ENCODE measurements around the gene NDFIP2. TPM values are rescaled to one million over a fixed set of nuclear protein-coding genes. Genes with fewer than 3 reads are reported as not detected.

NDFIP2 gene
- total RNA-seq, 4 donors from 2014 or later, result 78.6 to 83.2 (median 80.7) TPM

DNA sequence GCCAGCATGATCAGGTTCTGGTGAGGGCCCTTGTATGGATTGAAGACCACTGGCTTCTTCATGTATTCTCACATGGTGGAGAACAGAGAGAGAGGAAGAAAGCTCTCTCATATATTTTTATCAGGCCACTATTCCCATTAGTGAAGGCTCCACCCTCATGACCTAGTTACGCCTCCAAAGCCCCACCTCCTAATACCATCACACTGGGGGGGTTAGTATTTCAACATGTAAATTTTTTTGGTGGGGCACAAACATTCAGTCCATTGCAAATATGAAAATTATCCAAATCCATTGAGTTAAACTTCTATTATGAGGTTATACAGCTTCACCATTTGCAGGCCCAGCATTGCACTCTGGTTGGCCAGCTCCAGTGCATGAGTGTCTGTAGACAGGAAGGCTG, 41.7 kb upstream of the NDFIP2 start:
- H3K4me3 ChIP-seq (ENCODE audit: low read depth, poor library complexity, severe bottlenecking), result no peak overlapping the region
- WGBS, 2 donors, result 81 to 90% methylated on average over 1 of the region's 1 CpG
- TF ChIP-seq POLR2A (IDR thresholded peaks at IDR 0.05), result no peak
- TF ChIP-seq, protein P1, sequence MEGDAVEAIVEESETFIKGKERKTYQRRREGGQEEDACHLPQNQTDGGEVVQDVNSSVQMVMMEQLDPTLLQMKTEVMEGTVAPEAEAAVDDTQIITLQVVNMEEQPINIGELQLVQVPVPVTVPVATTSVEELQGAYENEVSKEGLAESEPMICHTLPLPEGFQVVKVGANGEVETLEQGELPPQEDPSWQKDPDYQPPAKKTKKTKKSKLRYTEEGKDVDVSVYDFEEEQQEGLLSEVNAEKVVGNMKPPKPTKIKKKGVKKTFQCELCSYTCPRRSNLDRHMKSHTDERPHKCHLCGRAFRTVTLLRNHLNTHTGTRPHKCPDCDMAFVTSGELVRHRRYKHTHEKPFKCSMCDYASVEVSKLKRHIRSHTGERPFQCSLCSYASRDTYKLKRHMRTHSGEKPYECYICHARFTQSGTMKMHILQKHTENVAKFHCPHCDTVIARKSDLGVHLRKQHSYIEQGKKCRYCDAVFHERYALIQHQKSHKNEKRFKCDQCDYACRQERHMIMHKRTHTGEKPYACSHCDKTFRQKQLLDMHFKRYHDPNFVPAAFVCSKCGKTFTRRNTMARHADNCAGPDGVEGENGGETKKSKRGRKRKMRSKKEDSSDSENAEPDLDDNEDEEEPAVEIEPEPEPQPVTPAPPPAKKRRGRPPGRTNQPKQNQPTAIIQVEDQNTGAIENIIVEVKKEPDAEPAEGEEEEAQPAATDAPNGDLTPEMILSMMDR (IDR thresholded peaks at IDR 0.05), result no peak
- intact Hi-C loops (cut with DNase I; ENCODE audit: low total_unique reads), result no loop called here
- no peak for DNase-seq (ENCODE audit: low spot score in 2 of 2)

DNA sequence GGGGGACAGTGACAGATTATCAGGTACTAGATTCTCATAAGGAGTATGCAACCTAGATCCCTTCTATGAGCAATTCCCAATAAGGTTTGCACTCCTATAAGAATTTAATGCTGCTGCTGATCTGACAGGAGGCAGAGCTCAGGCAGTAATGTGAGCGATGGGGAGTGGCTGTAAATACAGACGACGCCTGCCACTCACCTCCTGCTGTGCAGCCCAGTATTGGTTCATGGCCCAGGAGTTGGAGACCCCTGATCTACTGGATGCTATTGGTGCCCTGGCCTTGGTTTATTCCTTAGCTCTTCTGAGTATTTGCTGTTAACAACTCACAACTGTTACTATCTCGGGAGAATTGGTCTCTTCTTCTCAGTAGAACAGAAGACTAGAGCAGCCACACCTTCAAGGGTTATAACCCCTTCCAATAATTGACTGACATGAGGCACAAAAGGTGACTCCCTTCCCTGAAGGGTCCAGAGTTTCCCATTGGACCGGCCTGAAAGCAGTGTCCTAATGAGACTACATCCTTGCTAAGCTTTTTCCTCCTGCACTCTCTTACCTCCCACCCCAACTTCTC, 39.9 kb upstream of the NDFIP2 start:
- DNase-seq (ENCODE audit: low spot score in 2 of 2), result no peak
- TF ChIP-seq, protein P1 (IDR thresholded peaks at IDR 0.05), result no peak
- no peak for TF ChIP-seq POLR2A (IDR thresholded peaks at IDR 0.05)
- intact Hi-C loops (cut with DNase I; ENCODE audit: low total_unique reads), result no loop called here
- WGBS, 2 donors, result 83 to 87% methylated on average over 5 of the region's 5 CpGs
- no peak overlapping the region for H3K4me3 ChIP-seq (ENCODE audit: low read depth, poor library complexity, severe bottlenecking)

DNA sequence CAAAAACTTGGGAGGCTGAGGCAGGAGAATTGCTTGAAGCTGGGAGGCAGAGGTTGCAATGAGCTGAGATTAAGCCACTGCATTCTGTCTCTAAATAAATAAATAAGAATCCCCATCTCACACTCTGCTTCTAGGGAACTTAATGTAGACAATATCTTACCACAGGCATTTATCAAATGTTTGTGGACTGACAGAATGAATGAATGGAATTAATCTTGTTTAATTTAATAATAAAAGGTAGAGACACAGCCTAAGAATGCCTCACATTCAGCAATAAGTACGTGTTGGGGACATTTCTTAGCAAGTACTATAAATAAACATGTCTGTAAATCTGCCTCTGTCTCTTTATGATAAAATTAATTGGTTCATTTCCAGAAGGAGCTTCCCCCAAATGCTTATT, 38.7 kb upstream of the NDFIP2 start:
- no peak overlapping the region for H3K4me3 ChIP-seq (ENCODE audit: low read depth, poor library complexity, severe bottlenecking)
- no peak for TF ChIP-seq POLR2A (IDR thresholded peaks at IDR 0.05)
- TF ChIP-seq, protein P1 (IDR thresholded peaks at IDR 0.05), result no peak
- no peak for DNase-seq (ENCODE audit: low spot score in 2 of 2)
- intact Hi-C loops (cut with DNase I; ENCODE audit: low total_unique reads), result no loop called here
- WGBS, 2 donors, result 66 to 85% methylated on average over 1 of the region's 1 CpG

DNA sequence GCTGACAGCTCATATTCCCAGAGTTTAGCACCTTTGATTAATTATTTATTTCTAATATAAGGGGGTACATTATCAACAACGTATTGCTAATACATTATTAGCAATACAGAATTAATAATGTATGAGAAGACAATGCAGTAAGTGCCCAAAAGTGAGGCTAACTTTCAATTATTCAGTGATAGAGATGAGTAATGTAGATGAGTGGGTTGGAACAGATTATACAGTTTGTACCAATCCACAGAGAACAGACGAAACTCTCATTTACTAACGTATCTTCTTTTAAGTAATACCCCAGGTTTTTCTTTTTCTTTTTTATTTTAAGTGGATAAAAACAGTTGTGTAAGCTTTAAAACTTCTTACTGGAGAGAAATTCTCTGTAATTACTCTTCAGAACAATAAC, 38.2 kb upstream of the NDFIP2 start:
- TF ChIP-seq, protein P1 (IDR thresholded peaks at IDR 0.05), result no peak
- no peak overlapping the region for H3K4me3 ChIP-seq (ENCODE audit: low read depth, poor library complexity, severe bottlenecking)
- 83 to 88% methylated on average over 3 of the region's 3 CpGs for WGBS, 2 donors
- intact Hi-C loops (cut with DNase I; ENCODE audit: low total_unique reads), result no loop called here
- DNase-seq (ENCODE audit: low spot score in 2 of 2), result no peak

DNA sequence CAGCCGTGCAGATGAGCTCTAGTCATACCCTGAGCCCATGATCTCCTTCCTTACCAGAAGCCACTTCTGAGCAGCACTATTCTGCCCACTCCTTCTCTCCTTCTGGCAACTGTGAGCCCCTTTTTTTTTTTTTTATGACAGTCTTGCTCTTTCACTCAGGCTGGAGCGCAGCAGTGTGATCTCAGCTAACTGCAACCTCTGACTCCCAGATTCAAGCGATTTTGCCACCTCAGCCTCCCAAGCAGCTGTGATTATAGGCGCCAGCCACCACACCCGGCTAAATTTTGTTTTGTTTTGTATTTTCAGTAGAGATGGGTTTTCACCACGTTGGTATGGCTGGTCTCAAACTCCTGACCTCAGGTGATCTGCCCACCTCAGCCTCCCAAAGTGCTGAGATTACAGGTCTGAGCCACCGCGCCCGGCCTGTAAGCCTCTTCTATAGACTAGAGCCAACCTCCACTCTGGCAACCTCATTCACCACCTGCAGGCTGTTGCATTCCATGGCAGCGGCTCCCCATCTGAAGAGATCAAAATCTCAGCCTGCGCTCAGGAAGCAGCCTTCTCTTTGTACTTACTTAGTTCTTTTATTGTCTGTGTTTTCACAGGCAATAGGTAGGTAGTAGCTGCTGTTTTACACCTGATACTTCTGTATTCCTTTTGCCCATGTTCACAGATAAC, 34.8 kb upstream of the NDFIP2 start:
- 78 to 83% methylated on average over 11 of the region's 11 CpGs for WGBS, 2 donors
- TF ChIP-seq, protein P1 (IDR thresholded peaks at IDR 0.05), result no peak
- no peak for TF ChIP-seq POLR2A (IDR thresholded peaks at IDR 0.05)
- H3K4me3 ChIP-seq (ENCODE audit: low read depth, poor library complexity, severe bottlenecking), result no peak overlapping the region
- intact Hi-C loops (cut with DNase I; ENCODE audit: low total_unique reads), result no loop called here
- no peak for DNase-seq (ENCODE audit: low spot score in 2 of 2)

DNA sequence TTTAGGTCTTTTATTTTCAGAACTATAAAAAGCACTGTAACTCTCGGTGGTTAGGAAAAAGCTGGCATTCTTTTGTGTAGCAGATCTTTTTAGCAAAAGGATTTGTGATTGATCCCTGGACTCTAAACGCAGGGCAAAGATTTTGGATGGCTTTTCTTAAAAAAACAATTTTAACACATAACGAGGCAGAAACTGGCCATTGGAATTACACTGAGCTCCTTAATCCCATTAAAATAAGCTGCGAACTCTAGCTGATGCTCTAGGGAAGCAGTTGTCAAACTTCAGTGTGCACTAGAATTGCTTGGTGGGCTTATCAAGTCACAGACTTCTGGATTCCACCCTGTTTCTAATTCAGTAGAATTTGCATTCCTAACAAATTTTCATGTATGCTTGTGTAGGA, 33.8 kb upstream of the NDFIP2 start:
- H3K4me3 ChIP-seq (ENCODE audit: low read depth, poor library complexity, severe bottlenecking), result no peak overlapping the region
- TF ChIP-seq POLR2A (IDR thresholded peaks at IDR 0.05), result no peak
- TF ChIP-seq, protein P1 (IDR thresholded peaks at IDR 0.05), result no peak
- WGBS, 2 donors, result 82% methylated on average over 4 of the region's 4 CpGs
- intact Hi-C loops (cut with DNase I; ENCODE audit: low total_unique reads), result no loop called here
- DNase-seq (ENCODE audit: low spot score in 2 of 2), result no peak
